ENCODE results near the gene SSC4D. TPM values are rescaled to one million over a fixed set of nuclear protein-coding genes. Genes with fewer than 3 reads are reported as not detected.
A peak's percentile ranks its signal among the peaks of the same experiment; 100 is the strongest.

SSC4D gene
- total RNA-seq, 4 donors from 2014 or later = 0.41 TPM; not detected in 3

GRCh38 chr7:76353744-76354143 is 55.8 kb downstream of the SSC4D start:
- Histone ChIP-seq H3K9me3 (no peaks in the 10 kb centered on the region), H3K4me3 (no peak overlapping the region), H3K27ac (no peak overlapping the region), H3K36me3 (no peaks in the 10 kb centered on the region), H3K27me3 (no peaks in the 10 kb centered on the region), H3K4me1 (peaks cover 14 to 55% (median 34%) of the 10 kb centered on the region in 4 donors)
- WGBS, 2 donors (ENCODE audit: low coverage in 1 of 2) = 93 to 100% methylated on average over 2 to 5 of the region's 5 CpGs
- intact Hi-C loops (cut with DNase I; ENCODE audit: low total_unique reads) (no loop called here), in situ Hi-C loops (cut with MboI; ENCODE audit: low pct_ligation_motif_present in 1 of 4, low pct_unique_long_range_greater_than_20kb in 1 of 4, low sequenced_read_pairs in 3 of 4) (no loop called here)
- DNase-seq = no peak
- TF ChIP-seq POLR2AphosphoS5 (IDR thresholded peaks at IDR 0.05) = no peak
- no peak for TF ChIP-seq POLR2A (IDR thresholded peaks at IDR 0.05)
- TF ChIP-seq EP300 (IDR thresholded peaks at IDR 0.05; ENCODE audit: low read depth) = no peak
- no peak for TF ChIP-seq CTCF (IDR thresholded peaks at IDR 0.05)

DNA sequence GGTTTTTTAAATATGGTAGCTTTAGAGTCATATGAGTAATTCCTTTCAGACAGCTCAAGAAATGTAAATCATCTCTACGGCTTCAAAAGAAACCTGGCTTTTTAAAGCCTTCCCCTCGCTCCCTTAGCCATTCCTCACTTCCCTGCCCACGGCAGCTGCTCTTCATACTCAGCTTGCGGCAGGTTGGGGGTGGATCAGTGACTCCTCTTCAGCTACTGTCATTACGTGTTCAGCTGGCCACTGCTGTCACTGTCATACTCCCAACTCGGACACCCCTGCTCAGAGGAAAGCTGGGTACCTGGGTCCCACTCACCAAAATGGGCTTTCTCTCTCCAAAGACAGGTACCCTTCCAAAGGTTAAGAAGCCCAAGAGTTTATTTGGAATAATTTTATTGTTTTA is 57.3 kb downstream of the SSC4D start:
- in situ Hi-C loops (cut with MboI; ENCODE audit: low pct_ligation_motif_present in 1 of 4, low pct_unique_long_range_greater_than_20kb in 1 of 4, low sequenced_read_pairs in 3 of 4) = no loop called here
- Histone ChIP-seq H3K27ac (peak overlapping the region in 2 of 4 donors; percentile 8 to 21), H3K4me1 (peaks cover 13 to 62% (median 33%) of the 10 kb centered on the region in 4 donors), H3K9me3 (no peaks in the 10 kb centered on the region), H3K27me3 (no peaks in the 10 kb centered on the region), H3K36me3 (peaks cover 0 to 3% (median under 1%) of the 10 kb centered on the region in 4 donors), H3K4me3 (no peak overlapping the region)
- intact Hi-C loops (cut with DNase I; ENCODE audit: low total_unique reads) = no loop called here
- no peak for DNase-seq
- TF ChIP-seq POLR2AphosphoS5 (IDR thresholded peaks at IDR 0.05) (no peak), CTCF (IDR thresholded peaks at IDR 0.05) (no peak), EP300 (IDR thresholded peaks at IDR 0.05; ENCODE audit: low read depth) (no peak), POLR2A (IDR thresholded peaks at IDR 0.05) (no peak)
- 53 to 61% methylated on average over 2 to 6 of the region's 6 CpGs for WGBS, 2 donors (ENCODE audit: low coverage in 1 of 2)

DNA sequence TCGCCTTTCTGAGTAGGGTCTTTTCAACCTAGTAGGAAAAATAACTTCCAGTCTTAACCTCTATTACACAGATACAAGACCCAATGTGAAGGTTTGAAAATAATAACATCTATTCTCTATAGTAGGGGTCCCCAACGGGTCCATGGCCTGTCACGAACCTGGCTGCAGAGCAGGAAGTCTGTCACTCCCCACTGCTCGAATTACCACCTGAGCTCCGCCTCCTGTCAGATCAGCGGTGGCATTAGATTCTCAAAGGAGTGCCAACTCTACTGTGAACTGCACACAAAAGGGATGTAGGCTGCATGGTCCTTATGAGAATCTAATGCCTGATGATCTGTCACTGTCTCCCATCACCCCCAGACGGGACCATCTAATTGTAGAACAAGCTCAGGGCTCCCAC is 58.1 kb downstream of the SSC4D start:
- TF ChIP-seq CTCF (IDR thresholded peaks at IDR 0.05) (no peak), POLR2A (IDR thresholded peaks at IDR 0.05) (no peak), EP300 (IDR thresholded peaks at IDR 0.05; ENCODE audit: low read depth) (no peak), POLR2AphosphoS5 (IDR thresholded peaks at IDR 0.05) (no peak)
- 92 to 100% methylated on average over 1 to 7 of the region's 7 CpGs for WGBS, 2 donors (ENCODE audit: low coverage in 1 of 2)
- in situ Hi-C loops (cut with MboI; ENCODE audit: low pct_ligation_motif_present in 1 of 4, low pct_unique_long_range_greater_than_20kb in 1 of 4, low sequenced_read_pairs in 3 of 4) (no loop called here), intact Hi-C loops (cut with DNase I; ENCODE audit: low total_unique reads) (no loop called here)
- Histone ChIP-seq H3K36me3 (peaks cover 0 to 5% (median 2%) of the 10 kb centered on the region in 4 donors), H3K4me1 (peaks cover 7 to 62% (median 33%) of the 10 kb centered on the region in 4 donors), H3K27ac (no peak overlapping the region), H3K9me3 (no peaks in the 10 kb centered on the region), H3K27me3 (no peaks in the 10 kb centered on the region), H3K4me3 (no peak overlapping the region)
- no peak for DNase-seq

DNA sequence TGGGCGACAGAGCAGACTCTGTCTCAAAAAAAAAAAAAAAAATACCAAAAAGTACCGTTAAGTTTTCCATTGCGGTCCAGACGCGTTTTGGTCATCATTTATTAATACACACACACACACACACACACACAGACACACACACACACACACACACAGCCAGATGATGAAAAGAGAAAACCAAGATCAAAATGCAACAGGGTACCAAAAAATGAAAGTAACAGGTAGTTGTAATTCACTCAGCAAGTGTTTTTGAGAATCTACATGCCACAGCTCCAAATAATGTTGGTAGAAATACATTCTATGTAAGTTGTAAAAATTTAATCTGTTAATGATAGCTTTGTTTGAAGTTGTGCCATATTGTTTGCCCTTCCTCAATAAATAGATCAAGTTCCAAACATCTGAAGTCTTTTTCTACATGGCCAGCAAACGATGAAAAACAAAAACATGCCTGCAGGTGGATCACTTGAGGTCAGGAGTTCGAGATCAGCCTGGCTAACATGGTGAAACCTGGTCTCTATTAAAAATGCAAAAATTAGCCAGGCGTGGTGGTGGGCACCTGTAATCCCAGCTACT is 60.1 kb downstream of the SSC4D start:
- intact Hi-C loops (cut with DNase I; ENCODE audit: low total_unique reads) = no loop called here
- H3K27ac ChIP-seq = no peak overlapping the region
- WGBS, 2 donors (ENCODE audit: low coverage in 1 of 2) = 44 to 78% methylated on average over 2 to 8 of the region's 8 CpGs
- no peak overlapping the region for H3K4me3 ChIP-seq
- H3K9me3 ChIP-seq = no peaks in the 10 kb centered on the region
- DNase-seq = no peak
- in situ Hi-C loops (cut with MboI; ENCODE audit: low pct_ligation_motif_present in 1 of 4, low pct_unique_long_range_greater_than_20kb in 1 of 4, low sequenced_read_pairs in 3 of 4) = no loop called here
- peaks cover 7 to 58% (median 32%) of the 10 kb centered on the region in 4 donors for H3K4me1 ChIP-seq
- H3K36me3 ChIP-seq = peaks cover 0 to 5% (median 2%) of the 10 kb centered on the region in 4 donors
- no peaks in the 10 kb centered on the region for H3K27me3 ChIP-seq
- TF ChIP-seq CTCF (IDR thresholded peaks at IDR 0.05) = no peak
- no peak for TF ChIP-seq POLR2AphosphoS5 (IDR thresholded peaks at IDR 0.05)
- TF ChIP-seq POLR2A (IDR thresholded peaks at IDR 0.05) = no peak
- TF ChIP-seq EP300 (IDR thresholded peaks at IDR 0.05; ENCODE audit: low read depth) = no peak

Measured in transverse colon (tissue), 4 donors.